H1 (cell line): Measurements from ENCODE around the gene GNG11. TPM values are rescaled to one million over a fixed set of nuclear protein-coding genes. Genes with fewer than 3 reads are reported as not detected.

Source experiments
- CTCF ChIA-PET: fragments of 300-600 bp; sonication (Branson Sonifier 250); formaldehyde crosslinking; loops from one replicate; lab custom pipeline; 2021; ENCODE audit not compliant: partially characterized antibody; lab: Charles Lee
- POLR2A ChIA-PET: fragments of 300-600 bp; sonication (Branson Sonifier 250); formaldehyde crosslinking; loops from one replicate; lab custom pipeline; 2021; ENCODE audit warnings: inconsistent platforms; ENCODE audit not compliant: partially characterized antibody; lab: Charles Lee
- DNase-seq, 2 experiments: peaks; one replicate each; pipeline versions ENCODE4 v3.0.0 to v3.0.0-alpha.2; 2010 to 2022; ENCODE audit warnings: low spot score in 2 of 2, low read depth in 1 of 2, mixed read lengths in 1 of 2
- FAIRE-seq: peaks from 2 replicates; lab custom pipeline; 2011; peaks lifted over from hg19 to GRCh38; lab: Jason Lieb, UNC
- H2AFZ ChIP-seq: 2 replicates; pipeline ENCODE4 v1.8.1; 2012; ENCODE audit warnings: low read length, inconsistent platforms
- H2AK5ac ChIP-seq: 2 replicates; pipeline ENCODE4 v1.6.1; 2013; ENCODE audit warnings: low read depth, low read length
- H2BK120ac ChIP-seq: replicated peaks from 2 replicates; pipeline ENCODE3; 2013; ENCODE audit warnings: low read depth, low read length, inconsistent platforms
- H2BK12ac ChIP-seq: 2 replicates; pipeline ENCODE4 v1.6.1; 2013; ENCODE audit warnings: low read depth, low read length
- H2BK15ac ChIP-seq: 2 replicates; pipeline ENCODE4 v1.6.1; 2013; ENCODE audit warnings: low read length
- H2BK20ac ChIP-seq: 2 replicates; pipeline ENCODE4 v1.6.1; 2013; ENCODE audit warnings: low read length
- H2BK5ac ChIP-seq: 2 replicates; pipeline ENCODE4 v1.6.1; 2013; ENCODE audit warnings: low read depth, low read length
- H3K14ac ChIP-seq: 2 replicates; pipeline ENCODE4 v1.6.1; 2013; ENCODE audit warnings: inconsistent platforms; ENCODE audit not compliant: insufficient read length
- H3K18ac ChIP-seq: 2 replicates; pipeline ENCODE4 v1.6.1; 2013; ENCODE audit warnings: low read length; ENCODE audit errors: extremely low read depth
- H3K23ac ChIP-seq: 2 replicates; pipeline ENCODE4 v1.6.1; 2013; ENCODE audit warnings: inconsistent platforms; ENCODE audit not compliant: insufficient read length
- H3K23me2 ChIP-seq: 2 replicates; pipeline ENCODE4 v1.6.1; 2013; ENCODE audit warnings: low read depth, low read length
- H3K27ac ChIP-seq: 2 replicates; pipeline ENCODE4 v1.6.1; 2011; ENCODE audit warnings: low read depth, low read length, inconsistent platforms
- H3K27me3 ChIP-seq, 4 experiments: replicated peaks in 1 of 4; 1 replicate in 1 of 4; 2 replicates in 3 of 4; pipeline versions ENCODE4 v1.6.1 to v1.8.1; 2011 to 2013; ENCODE audit warnings: low read length in 3 of 4, mild to moderate bottlenecking in 3 of 4, inconsistent platforms in 2 of 4, mixed read lengths in 2 of 4, moderate library complexity in 1 of 4; ENCODE audit not compliant: control insufficient read depth in 3 of 4, insufficient read depth in 3 of 4; ENCODE audit errors: extremely low read depth in 1 of 4
- H3K36me3 ChIP-seq, 4 experiments: 2 replicates each; pipeline versions ENCODE4 v1.6.1 to v1.8.1; 2011 to 2013; ENCODE audit warnings: mild to moderate bottlenecking in 4 of 4, low read length in 3 of 4, moderate library complexity in 2 of 4, control low read depth in 1 of 4, inconsistent platforms in 1 of 4; ENCODE audit not compliant: insufficient read depth in 4 of 4, control insufficient read depth in 2 of 4
- H3K4ac ChIP-seq: replicated peaks from 2 replicates; pipeline ENCODE3; 2013; ENCODE audit warnings: low read length, low read depth, mixed read lengths, inconsistent platforms; ENCODE audit not compliant: insufficient read length
- H3K4me1 ChIP-seq, 4 experiments: replicated peaks in 1 of 4; 1 replicate in 1 of 4; 2 replicates in 3 of 4; pipeline versions ENCODE4 v1.6.1 to v1.8.1; 2011 to 2013; ENCODE audit warnings: low read length in 3 of 4, inconsistent platforms in 2 of 4, mixed read lengths in 1 of 4; ENCODE audit not compliant: insufficient read depth in 4 of 4, control insufficient read depth in 3 of 4
- H3K4me2 ChIP-seq, 2 experiments: 2 replicates each; pipeline versions ENCODE4 v1.6.1 to v1.8.1; 2011 to 2013; ENCODE audit warnings: low read depth in 2 of 2, low read length in 2 of 2, control low read depth in 1 of 2, inconsistent platforms in 1 of 2, mild to moderate bottlenecking in 1 of 2; ENCODE audit not compliant: insufficient read depth in 1 of 2
- H3K4me3 ChIP-seq, 4 experiments: fragments of 200-600, 300-600 bp in 1 of 4; sonication (generic), shearing (Covaris generic), sonication (Bioruptor Twin) in 1 of 4; 2 replicates each; pipeline versions ENCODE4 v1.5.1 to v1.8.1; 2011 to 2016; ENCODE audit warnings: low read length in 4 of 4, low read depth in 3 of 4, control low read depth in 2 of 4, inconsistent platforms in 2 of 4, mild to moderate bottlenecking in 2 of 4, mixed read lengths in 1 of 4, moderate library complexity in 1 of 4; ENCODE audit not compliant: insufficient read depth in 2 of 4; ENCODE audit errors: extremely low read depth in 1 of 4
- H3K56ac ChIP-seq: replicated peaks from 2 replicates; pipeline ENCODE3; 2013; ENCODE audit warnings: low read depth, mild to moderate bottlenecking, mixed read lengths, low read length, inconsistent platforms; ENCODE audit not compliant: insufficient read length
- H3K79me1 ChIP-seq: 2 replicates; pipeline ENCODE4 v1.6.1; 2013; ENCODE audit warnings: low read depth, low read length, control low read depth
- H3K79me2 ChIP-seq, 2 experiments: 2 replicates each; pipeline versions ENCODE4 v1.6.1 to v1.8.1; 2012 to 2013; ENCODE audit warnings: low read length in 2 of 2, mild to moderate bottlenecking in 2 of 2, inconsistent platforms in 1 of 2; ENCODE audit not compliant: insufficient read depth in 2 of 2, control insufficient read depth in 1 of 2
- H3K9ac ChIP-seq, 4 experiments: replicated peaks in 1 of 4; 1 replicate in 1 of 4; 2 replicates in 3 of 4; pipeline versions ENCODE4 v1.6.1 to v1.8.1; 2011 to 2013; ENCODE audit warnings: low read depth in 3 of 4, low read length in 3 of 4, control low read depth in 2 of 4, mild to moderate bottlenecking in 2 of 4, moderate library complexity in 2 of 4, inconsistent platforms in 1 of 4; ENCODE audit errors: extremely low read depth in 1 of 4
- H3K9me3 ChIP-seq, 2 experiments: 2 replicates each; pipeline versions ENCODE4 v1.6.1 to v1.8.1; 2012 to 2013; ENCODE audit warnings: mild to moderate bottlenecking in 2 of 2, moderate library complexity in 2 of 2, control low read depth in 1 of 2, inconsistent platforms in 1 of 2, low read depth in 1 of 2, low read length in 1 of 2, mixed read lengths in 1 of 2; ENCODE audit not compliant: insufficient read depth in 2 of 2
- H4K20me1 ChIP-seq, 2 experiments: replicated peaks in 1 of 2; 2 replicates each; pipeline versions ENCODE3 to v1.8.1; 2011 to 2013; ENCODE audit warnings: inconsistent platforms in 2 of 2, low read length in 2 of 2, mild to moderate bottlenecking in 1 of 2; ENCODE audit not compliant: insufficient read depth in 2 of 2, control insufficient read depth in 1 of 2
- H4K5ac ChIP-seq: 2 replicates; pipeline ENCODE4 v1.6.1; 2013; ENCODE audit warnings: low read length, low read depth, mixed read lengths, inconsistent platforms; ENCODE audit not compliant: insufficient read length
- H4K8ac ChIP-seq: 2 replicates; pipeline ENCODE4 v1.8.0; 2013; ENCODE audit warnings: mild to moderate bottlenecking, moderate library complexity, low read length, inconsistent platforms; ENCODE audit not compliant: insufficient read depth; ENCODE audit errors: extremely low read depth
- H4K91ac ChIP-seq: replicated peaks from 2 replicates; pipeline ENCODE3; 2013; ENCODE audit warnings: low read length, mixed read lengths, inconsistent platforms; ENCODE audit not compliant: insufficient read length
- ASH2L ChIP-seq: fragments of 200-600, 300-600 bp; sonication (generic); IDR thresholded peaks from one replicate; pipeline ENCODE4 v1.7.1; 2017; ENCODE audit warnings: low read length
- CHD2 ChIP-seq: IDR thresholded peaks from 2 replicates; pipeline ENCODE4 v1.6.1; 2012; ENCODE audit warnings: low read length, improper control_type of control experiment
- GABPA ChIP-seq: IDR thresholded peaks from 2 replicates; pipeline ENCODE4 v1.6.1; 2011; ENCODE audit warnings: mild to moderate bottlenecking, low read length, moderate library complexity, borderline replicate concordance; ENCODE audit not compliant: insufficient read depth
- JUND ChIP-seq: IDR thresholded peaks from 2 replicates; pipeline ENCODE4 v1.6.1; 2011; ENCODE audit warnings: mild to moderate bottlenecking, improper control_type of control experiment, low read length
- NANOG ChIP-seq: IDR thresholded peaks from 2 replicates; pipeline ENCODE4 v1.6.1; 2011; ENCODE audit warnings: low read length, low read depth, mild to moderate bottlenecking, inconsistent platforms; ENCODE audit not compliant: insufficient read depth, poor library complexity, severe bottlenecking
- RNF2 ChIP-seq: fragments of 200-900, 300-1000 bp; sonication (generic); IDR thresholded peaks from 2 replicates; pipeline ENCODE4 v1.7.1; 2016; ENCODE audit warnings: borderline replicate concordance, low read depth, mild to moderate bottlenecking, antibody characterized with exemption, low read length; ENCODE audit not compliant: poor library complexity, severe bottlenecking; ENCODE audit errors: missing control alignments
- SIX5 ChIP-seq: IDR thresholded peaks from 2 replicates; pipeline ENCODE4 v1.6.1; 2011; ENCODE audit warnings: mild to moderate bottlenecking, low read depth, low read length
- SP1 ChIP-seq: IDR thresholded peaks from 2 replicates; pipeline ENCODE4 v1.6.1; 2011; ENCODE audit warnings: low read depth, low read length
- whole genome bisulfite sequencing, 2 experiments: shearing (Covaris generic) in 1 of 2; methylation state at CpG; one replicate each; pipeline versions ENCODE4 v1.1.6 to v1.1.7; 2013 to 2015; ENCODE audit warnings: low lambda C conversion rate in 2 of 2, mixed read lengths in 2 of 2, inconsistent platforms in 1 of 2, low coverage in 1 of 2, missing lambda C conversion rate in 1 of 2; ENCODE audit not compliant: insufficient replicate concordance in 2 of 2, insufficient coverage in 1 of 2, insufficient read length in 1 of 2; ENCODE audit errors: extremely low coverage in 1 of 2, missing lambda C conversion rate in 1 of 2; 5-methylcytosine and 5-hydroxymethylcytosine counted together
- polyA plus RNA-seq, 7 experiments: library from polyadenylated mRNA; depleted of rRNA in 3 of 7; stranded (reverse) in 5 of 7; unstranded in 2 of 7; fragments of >200 nt in 5 of 7; fragments of 200-250 nt in 2 of 7; gene quantifications; 1 replicate in 5 of 7; 2 replicates in 1 of 7; 4 replicates in 1 of 7; pipeline versions ENCODE4 v1.2.1 to v1.2.3, GENCODE V29; 2011 to 2013; ENCODE audit warnings: missing spikeins in 2 of 7, mixed read lengths in 2 of 7
- total RNA-seq: library from RNA; stranded (reverse); fragmentation: NEBNext Ultra II Directional; extraction: Animal tissue kit (Norgen Biotek cat#: 25700); gene quantifications from 2 replicates; pipeline ENCODE4 v1.2.1, GENCODE V29; 2021

Gene GNG11
- total and polyA plus RNA-seq, 2 of the 8 experiments (the other 6 are each of a cell fraction or from before 2014, with no cell fraction given) = 0.38 to 1.3 TPM

- CTCF ChIA-PET = interaction anchor here (0.6 to 1.3 kb wide), 3 partner anchors 9 to 65 kb away, joined by 3 to 6 read pairs (median 6); partner anchors contain the start of gene GNG11
- no peaks in the 10 kb centered on the region for H3K36me3 ChIP-seq
- no peak overlapping the region for H3K4me2 ChIP-seq
- no peak overlapping the region for H3K23ac ChIP-seq
- no peaks in the 10 kb centered on the region for H3K79me2 ChIP-seq
- H3K14ac ChIP-seq = no peak overlapping the region
- H3K4ac ChIP-seq = no peak overlapping the region
- H3K23me2 ChIP-seq = no peaks in the 10 kb centered on the region
- no peak overlapping the region for H3K9ac ChIP-seq
- POLR2A ChIA-PET = no interaction called here
- no peak overlapping the region for H2AK5ac ChIP-seq
- no peak overlapping the region for H3K4me3 ChIP-seq
- H2BK5ac ChIP-seq = no peak overlapping the region
- 90% methylated on average over 3 of the region's 3 CpGs; no CpG with 5 or more reads in 1 of the 2 experiments for WGBS, 2 experiments
- H2BK20ac ChIP-seq = no peak overlapping the region
- no peak overlapping the region for H2BK15ac ChIP-seq
- H2BK120ac ChIP-seq = no peak overlapping the region
- no peaks in the 10 kb centered on the region for H3K79me1 ChIP-seq
- H4K8ac ChIP-seq = no peak overlapping the region
- H2BK12ac ChIP-seq = no peak overlapping the region
- H3K56ac ChIP-seq = no peak overlapping the region
- no peaks in the 10 kb centered on the region for H3K9me3 ChIP-seq
- no peaks in the 10 kb centered on the region for H3K4me1 ChIP-seq
- no peak overlapping the region for H4K5ac ChIP-seq
- peaks cover 0 to 1% (median 0%) of the 10 kb centered on the region in 4 experiments; a peak in 1 of 7 replicates for H3K27me3 ChIP-seq
- no peak overlapping the region for H4K91ac ChIP-seq
- FAIRE-seq (no peak), DNase-seq (no peak)
- no peak overlapping the region for H3K27ac ChIP-seq
- no peak overlapping the region for H2AFZ ChIP-seq
- no peaks in the 10 kb centered on the region for H4K20me1 ChIP-seq
- no peak for TF ChIP-seq SP1
- TF ChIP-seq SIX5 = no peak
- TF ChIP-seq NANOG = no peak
- TF ChIP-seq JUND = no peak
- TF ChIP-seq RNF2 = no peak
- no peak for TF ChIP-seq GABPA
- no peak for TF ChIP-seq ASH2L
- no peak for TF ChIP-seq CHD2
- H3K18ac ChIP-seq = no peak overlapping the region
Observed at GRCh38 chr7:93931655-93932054, 10.1 kb downstream of the GNG11 start.
